ENCODE measurements around the gene UBE2E2. TPM values are rescaled to one million over a fixed set of nuclear protein-coding genes. Genes with fewer than 3 reads are reported as not detected.

The UBE2E2 gene
- total RNA-seq, 2 experiments from 2014 or later, result 41.1 to 48.8 TPM

- POLR2A ChIA-PET, result interaction anchor here (0.7 to 1.9 kb wide), 4 partner anchors 8 to 312 kb away, joined by 3 to 7 read pairs (median 4); no protein-coding TSS in a partner anchor
Measured at GRCh38 chr3:23452408-23452807, 249.3 kb downstream of the UBE2E2 start.

GRCh38 chr3:23455084-23455483, 252.0 kb downstream of the UBE2E2 start:
- TF ChIP-seq EZH2phosphoT487 (IDR thresholded peaks at IDR 0.05; ENCODE audit: borderline replicate concordance, low read depth, low read length), result no peak
- TF ChIP-seq CTCF (conservative IDR thresholded peaks at IDR 0.05; ENCODE audit: low read length), result no peak
- no peaks in the 10 kb centered on the region for H3K9me2 ChIP-seq (ENCODE audit: insufficient read depth, low read length)
- BruUV-seq (replicated peaks), result no TSS peak
- no peak overlapping the region for H2AFZ ChIP-seq (ENCODE audit: low read length)
- intact Hi-C loops (cut with micrococcal nuclease; ENCODE audit: unreplicated experiment), result no loop called here
- ChIA-PET POLR2A (interaction anchor here (1.0 to 2.7 kb wide), 4 partner anchors 11 to 29 kb away, joined by 4 to 24 read pairs (median 8); no protein-coding TSS in a partner anchor), CTCF (ENCODE audit: unreplicated experiment) (no interaction called here)
- H3K79me2 ChIP-seq (ENCODE audit: insufficient read depth, low read depth, low read length), result no peaks in the 10 kb centered on the region
- H3K4me1 ChIP-seq (ENCODE audit: insufficient read depth, low read length, poor library complexity, severe bottlenecking), result peaks cover 4% of the 10 kb centered on the region
- DNase-seq (ENCODE audit: low spot score), result no peak
- H3K4me2 ChIP-seq (ENCODE audit: low read length), result no peak overlapping the region
- H4K20me1 ChIP-seq (ENCODE audit: insufficient read depth, low read length), result no peaks in the 10 kb centered on the region
- H3K9me3 ChIP-seq (ENCODE audit: low read length), result no peaks in the 10 kb centered on the region
- no peak overlapping the region for H3K4me3 ChIP-seq (ENCODE audit: low read depth, low read length, poor library complexity, severe bottlenecking)
- no peaks in the 10 kb centered on the region; the same call in 1 of the 2 replicates for H3K36me3 ChIP-seq (ENCODE audit: insufficient read depth, low read length)
- no peak overlapping the region for H3K27ac ChIP-seq (ENCODE audit: low read depth, low read length, poor library complexity, severe bottlenecking)

More at GRCh38 chr3:23452408-23452807, 249.3 kb downstream of the UBE2E2 start:
- TF ChIP-seq CTCF (conservative IDR thresholded peaks at IDR 0.05; ENCODE audit: low read length) (no peak), EZH2phosphoT487 (IDR thresholded peaks at IDR 0.05; ENCODE audit: borderline replicate concordance, low read depth, low read length) (no peak)
- Histone ChIP-seq H3K9me3 (ENCODE audit: low read length) (no peaks in the 10 kb centered on the region), H4K20me1 (ENCODE audit: insufficient read depth, low read length) (no peaks in the 10 kb centered on the region), H3K4me2 (ENCODE audit: low read length) (no peak overlapping the region), H3K36me3 (ENCODE audit: insufficient read depth, low read length) (no peaks in the 10 kb centered on the region; the same call in 1 of the 2 replicates), H2AFZ (ENCODE audit: low read length) (no peak overlapping the region), H3K27ac (ENCODE audit: low read depth, low read length, poor library complexity, severe bottlenecking) (no peak overlapping the region), H3K4me3 (ENCODE audit: low read depth, low read length, poor library complexity, severe bottlenecking) (no peak overlapping the region), H3K79me2 (ENCODE audit: insufficient read depth, low read depth, low read length) (no peaks in the 10 kb centered on the region), H3K4me1 (ENCODE audit: insufficient read depth, low read length, poor library complexity, severe bottlenecking) (peaks cover 24% of the 10 kb centered on the region), H3K9me2 (ENCODE audit: insufficient read depth, low read length) (no peaks in the 10 kb centered on the region)
- no TSS peak for BruUV-seq (replicated peaks)
- intact Hi-C loops (cut with micrococcal nuclease; ENCODE audit: unreplicated experiment), result no loop called here
- DNase-seq (ENCODE audit: low spot score), result no peak
- CTCF ChIA-PET (ENCODE audit: unreplicated experiment), result no interaction called here

GRCh38 chr3:23455775-23456174, 252.6 kb downstream of the UBE2E2 start:
- ChIA-PET CTCF (ENCODE audit: unreplicated experiment) (no interaction called here), POLR2A (interaction anchor here (0.9 to 2.7 kb wide), 4 partner anchors 10 to 14 kb away, joined by 4 to 24 read pairs (median 11); no protein-coding TSS in a partner anchor)
- H2AFZ ChIP-seq (ENCODE audit: low read length), result no peak overlapping the region
- H3K9me2 ChIP-seq (ENCODE audit: insufficient read depth, low read length), result no peaks in the 10 kb centered on the region
- H3K36me3 ChIP-seq (ENCODE audit: insufficient read depth, low read length), result peaks cover under 1% of the 10 kb centered on the region; the same call in 1 of the 2 replicates
- H3K4me1 ChIP-seq (ENCODE audit: insufficient read depth, low read length, poor library complexity, severe bottlenecking), result peaks cover 4% of the 10 kb centered on the region
- no peak for TF ChIP-seq CTCF (conservative IDR thresholded peaks at IDR 0.05; ENCODE audit: low read length)
- no peak for TF ChIP-seq EZH2phosphoT487 (IDR thresholded peaks at IDR 0.05; ENCODE audit: borderline replicate concordance, low read depth, low read length)
- H3K27ac ChIP-seq (ENCODE audit: low read depth, low read length, poor library complexity, severe bottlenecking), result no peak overlapping the region
- H4K20me1 ChIP-seq (ENCODE audit: insufficient read depth, low read length), result no peaks in the 10 kb centered on the region
- H3K79me2 ChIP-seq (ENCODE audit: insufficient read depth, low read depth, low read length), result no peaks in the 10 kb centered on the region
- H3K4me3 ChIP-seq (ENCODE audit: low read depth, low read length, poor library complexity, severe bottlenecking), result no peak overlapping the region
- no peak overlapping the region for H3K4me2 ChIP-seq (ENCODE audit: low read length)
- intact Hi-C loops (cut with micrococcal nuclease; ENCODE audit: unreplicated experiment), result no loop called here
- DNase-seq (ENCODE audit: low spot score), result no peak
- H3K9me3 ChIP-seq (ENCODE audit: low read length), result no peaks in the 10 kb centered on the region
- no TSS peak for BruUV-seq (replicated peaks)

Measured in OCI-LY7 (cell line).